Neural cell (in vitro differentiated cells): ENCODE results near the gene IPO9. TPM values are rescaled to one million over a fixed set of nuclear protein-coding genes. Genes with fewer than 3 reads are reported as not detected.

Source experiments
- H2AFZ ChIP-seq: fragments of 200-600, 300-800 bp; sonication (generic), shearing (Covaris generic); 2 replicates; pipeline ENCODE4 v1.6.0; 2014; ENCODE audit warnings: low read depth, mild to moderate bottlenecking, antibody characterized with exemption, low read length, moderate library complexity
- H3F3A ChIP-seq: fragments of 200-600 bp; shearing (Covaris generic); 2 replicates; pipeline ENCODE4 v1.6.1; 2016; ENCODE audit warnings: mild to moderate bottlenecking, moderate library complexity, mixed read lengths, antibody characterized with exemption, low read length; ENCODE audit not compliant: insufficient read depth, poor library complexity, severe bottlenecking
- H3K27ac ChIP-seq: fragments of 200-600, 300-800 bp; sonication (generic), shearing (Covaris generic); 2 replicates; pipeline ENCODE4 v1.5.1; 2014; ENCODE audit warnings: mild to moderate bottlenecking, low read length, moderate library complexity
- H3K27me3 ChIP-seq: fragments of 300-800, 200-600 bp; sonication (generic), shearing (Covaris generic); 2 replicates; pipeline ENCODE4 v1.6.0; 2014; ENCODE audit warnings: mild to moderate bottlenecking, low read depth, low read length, moderate library complexity; ENCODE audit not compliant: insufficient read depth
- H3K36me3 ChIP-seq: fragments of 300-800, 200-600 bp; sonication (generic), shearing (Covaris generic); 2 replicates; pipeline ENCODE4 v1.5.1; 2014; ENCODE audit warnings: mild to moderate bottlenecking, antibody characterized with exemption, low read length, moderate library complexity; ENCODE audit not compliant: insufficient read depth
- H3K4me2 ChIP-seq: fragments of 300-800, 200-600 bp; sonication (generic), shearing (Covaris generic); 2 replicates; pipeline ENCODE4 v1.6.0; 2014; ENCODE audit warnings: mild to moderate bottlenecking, low read length
- H3K4me3 ChIP-seq: fragments of 300-800, 200-600 bp; sonication (generic), shearing (Covaris generic); 2 replicates; pipeline ENCODE4 v1.5.1; 2014; ENCODE audit warnings: mild to moderate bottlenecking, low read length, moderate library complexity
- H3K79me2 ChIP-seq: fragments of 200-600 bp; shearing (Covaris generic); replicated peaks from 2 replicates; pipeline ENCODE4 v1.6.0; 2014; ENCODE audit warnings: mild to moderate bottlenecking, low read length, moderate library complexity; ENCODE audit not compliant: insufficient read depth
- H3K9ac ChIP-seq: fragments of 300-800, 200-600 bp; sonication (generic), shearing (Covaris generic); 2 replicates; pipeline ENCODE4 v1.6.1; 2016; ENCODE audit warnings: mild to moderate bottlenecking, low read length, mixed read lengths
- H3K9me2 ChIP-seq: fragments of 200-600 bp; shearing (Covaris generic); 2 replicates; pipeline ENCODE4 v1.6.1; 2016; ENCODE audit warnings: mild to moderate bottlenecking, low read length, mixed read lengths; ENCODE audit not compliant: insufficient read depth
- H3K9me3 ChIP-seq: fragments of 200-600, 300-800 bp; sonication (generic), shearing (Covaris generic); 2 replicates; pipeline ENCODE4 v1.6.1; 2016; ENCODE audit warnings: mild to moderate bottlenecking, mixed run types, low read length, moderate library complexity, mixed read lengths
- H4K20me1 ChIP-seq: fragments of 200-600 bp; shearing (Covaris generic); 2 replicates; pipeline ENCODE4 v1.6.1; 2016; ENCODE audit warnings: mild to moderate bottlenecking, mixed run types; ENCODE audit not compliant: insufficient read depth
- CTCF ChIP-seq: fragments of 450-650 bp; IDR thresholded peaks from 2 replicates; pipeline ENCODE4 v1.5.1; 2014; ENCODE audit warnings: antibody characterized with exemption, mild to moderate bottlenecking, moderate library complexity; ENCODE audit not compliant: poor library complexity, severe bottlenecking
- EP300 ChIP-seq: fragments of 450-650 bp; conservative IDR thresholded peaks from 2 replicates; pipeline ENCODE4 v1.6.1; 2014; ENCODE audit warnings: antibody characterized with exemption, mild to moderate bottlenecking, moderate library complexity; ENCODE audit not compliant: poor library complexity, severe bottlenecking
- EZH2 ChIP-seq: fragments of 200-600, 300-800 bp; shearing (Covaris generic), sonication (generic); IDR thresholded peaks from 2 replicates; pipeline ENCODE4 v1.6.1; 2014; ENCODE audit warnings: antibody characterized with exemption, low read length, borderline replicate concordance, mild to moderate bottlenecking; ENCODE audit not compliant: insufficient read depth, poor library complexity, severe bottlenecking
- RAD21 ChIP-seq: fragments of 450-650 bp; conservative IDR thresholded peaks from 2 replicates; pipeline ENCODE4 v1.6.1; 2014; ENCODE audit warnings: antibody characterized with exemption, mild to moderate bottlenecking, moderate library complexity
- SMC3 ChIP-seq: fragments of 450-650 bp; conservative IDR thresholded peaks from 2 replicates; pipeline ENCODE4 v1.6.1; 2014; ENCODE audit warnings: antibody characterized with exemption, mild to moderate bottlenecking, moderate library complexity; ENCODE audit not compliant: poor library complexity
- TAF1 ChIP-seq: IDR thresholded peaks from 2 replicates; pipeline ENCODE4 v1.6.1; 2012; ENCODE audit warnings: low read depth
- polyA plus RNA-seq: library from polyadenylated mRNA; depleted of rRNA; stranded (reverse); fragments of >200 nt; gene quantifications from 2 replicates; pipeline ENCODE4 v1.2.3, GENCODE V29; 2014
- TF ChIP-seq, protein P1 (sequence below): IDR thresholded peaks from 2 replicates; pipeline ENCODE4 v1.6.1; 2012; ENCODE audit warnings: borderline replicate concordance

Gene IPO9
- polyA plus RNA-seq, 1 donor from 2014 or later = 45.0 TPM

DNA sequence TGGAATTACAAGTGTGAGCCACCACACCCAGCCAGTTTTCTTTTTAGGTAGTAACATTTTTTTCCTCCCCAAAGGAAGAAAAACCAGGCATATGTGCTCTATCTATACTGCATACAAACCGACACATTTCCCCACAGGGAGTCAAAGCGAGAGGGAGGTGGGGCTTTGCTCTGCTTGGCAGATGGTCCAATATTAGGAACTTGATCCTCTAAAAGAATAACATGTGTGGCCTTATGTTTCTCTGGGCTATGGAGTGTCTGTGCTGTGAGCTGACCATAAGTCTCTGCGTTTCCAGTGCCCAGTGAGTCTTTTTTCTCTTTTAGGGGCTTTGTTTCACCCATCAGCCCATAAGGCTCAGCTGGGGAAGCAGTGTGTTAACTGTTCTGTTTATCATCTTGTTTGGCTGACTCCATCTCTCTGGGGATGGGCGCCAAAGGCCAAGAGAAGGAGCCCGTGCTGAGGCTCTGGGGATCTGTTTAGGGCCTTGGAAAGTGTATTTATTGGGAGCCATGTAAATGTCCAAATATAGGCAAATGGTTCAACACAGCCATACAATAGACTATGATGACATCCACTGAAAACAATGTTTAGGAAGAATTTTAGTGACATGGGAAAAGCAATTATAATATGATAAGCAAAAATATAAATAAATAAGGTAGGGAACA lies 97.2 kb downstream of the IPO9 start:
- no peak overlapping the region for H3K27ac ChIP-seq
- no peak overlapping the region for H3K4me3 ChIP-seq
- H3K9me3 ChIP-seq = no peaks in the 10 kb centered on the region
- H3K9me2 ChIP-seq = no peaks in the 10 kb centered on the region
- H2AFZ ChIP-seq = no peak overlapping the region
- no peaks in the 10 kb centered on the region for H4K20me1 ChIP-seq
- no peak overlapping the region for H3K9ac ChIP-seq
- no peaks in the 10 kb centered on the region for H3F3A ChIP-seq
- no peak overlapping the region for H3K4me2 ChIP-seq
- no peaks in the 10 kb centered on the region for H3K36me3 ChIP-seq
- H3K27me3 ChIP-seq = no peaks in the 10 kb centered on the region
- no peaks in the 10 kb centered on the region for H3K79me2 ChIP-seq
- no peak for TF ChIP-seq SMC3
- TF ChIP-seq, protein P1, sequence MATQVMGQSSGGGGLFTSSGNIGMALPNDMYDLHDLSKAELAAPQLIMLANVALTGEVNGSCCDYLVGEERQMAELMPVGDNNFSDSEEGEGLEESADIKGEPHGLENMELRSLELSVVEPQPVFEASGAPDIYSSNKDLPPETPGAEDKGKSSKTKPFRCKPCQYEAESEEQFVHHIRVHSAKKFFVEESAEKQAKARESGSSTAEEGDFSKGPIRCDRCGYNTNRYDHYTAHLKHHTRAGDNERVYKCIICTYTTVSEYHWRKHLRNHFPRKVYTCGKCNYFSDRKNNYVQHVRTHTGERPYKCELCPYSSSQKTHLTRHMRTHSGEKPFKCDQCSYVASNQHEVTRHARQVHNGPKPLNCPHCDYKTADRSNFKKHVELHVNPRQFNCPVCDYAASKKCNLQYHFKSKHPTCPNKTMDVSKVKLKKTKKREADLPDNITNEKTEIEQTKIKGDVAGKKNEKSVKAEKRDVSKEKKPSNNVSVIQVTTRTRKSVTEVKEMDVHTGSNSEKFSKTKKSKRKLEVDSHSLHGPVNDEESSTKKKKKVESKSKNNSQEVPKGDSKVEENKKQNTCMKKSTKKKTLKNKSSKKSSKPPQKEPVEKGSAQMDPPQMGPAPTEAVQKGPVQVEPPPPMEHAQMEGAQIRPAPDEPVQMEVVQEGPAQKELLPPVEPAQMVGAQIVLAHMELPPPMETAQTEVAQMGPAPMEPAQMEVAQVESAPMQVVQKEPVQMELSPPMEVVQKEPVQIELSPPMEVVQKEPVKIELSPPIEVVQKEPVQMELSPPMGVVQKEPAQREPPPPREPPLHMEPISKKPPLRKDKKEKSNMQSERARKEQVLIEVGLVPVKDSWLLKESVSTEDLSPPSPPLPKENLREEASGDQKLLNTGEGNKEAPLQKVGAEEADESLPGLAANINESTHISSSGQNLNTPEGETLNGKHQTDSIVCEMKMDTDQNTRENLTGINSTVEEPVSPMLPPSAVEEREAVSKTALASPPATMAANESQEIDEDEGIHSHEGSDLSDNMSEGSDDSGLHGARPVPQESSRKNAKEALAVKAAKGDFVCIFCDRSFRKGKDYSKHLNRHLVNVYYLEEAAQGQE = no peak

- no peak overlapping the region for H2AFZ ChIP-seq
Measured at GRCh38 chr1:201928266-201928665, 99.3 kb downstream of the IPO9 start.

More at GRCh38 chr1:201928266-201928665, 99.3 kb downstream of the IPO9 start:
- no peak for TF ChIP-seq RAD21
- no peak for TF ChIP-seq CTCF
- TF ChIP-seq SMC3 = no peak
- no peak for TF ChIP-seq EP300
- TF ChIP-seq EZH2 = no peak
- no peak for TF ChIP-seq TAF1
- Histone ChIP-seq H3F3A (no peaks in the 10 kb centered on the region), H3K27ac (no peak overlapping the region), H3K9ac (no peak overlapping the region), H3K9me3 (no peaks in the 10 kb centered on the region), H3K9me2 (no peaks in the 10 kb centered on the region), H3K4me2 (no peak overlapping the region), H3K79me2 (no peaks in the 10 kb centered on the region), H3K4me3 (no peak overlapping the region), H3K36me3 (no peaks in the 10 kb centered on the region), H3K27me3 (no peaks in the 10 kb centered on the region), H4K20me1 (no peaks in the 10 kb centered on the region)
